Left ventricle myocardium inferior (tissue), 1 donor: ENCODE measurements around the gene SDE2. TPM values are rescaled to one million over a fixed set of nuclear protein-coding genes. Genes with fewer than 3 reads are reported as not detected.

ENCODE experiments used
- DNase-seq: peaks from one replicate; pipeline ENCODE4 v3.0.0-alpha.2; 2020
- H3K27ac ChIP-seq: fragments of 200-600 bp; replicated peaks from 2 replicates; pipeline ENCODE4 v1.8.0; 2021
- H3K27me3 ChIP-seq: fragments of 200-600 bp; 2 replicates; pipeline ENCODE4 v1.8.0; 2021; ENCODE audit warnings: low read depth
- H3K36me3 ChIP-seq: fragments of 200-600 bp; 2 replicates; pipeline ENCODE4 v1.8.0; 2021
- H3K4me1 ChIP-seq: fragments of 200-600 bp; 2 replicates; pipeline ENCODE4 v1.8.0; 2021
- H3K4me3 ChIP-seq: fragments of 200-600 bp; 2 replicates; pipeline ENCODE4 v1.8.0; 2021; ENCODE audit warnings: mild to moderate bottlenecking, moderate library complexity
- H3K9me3 ChIP-seq: fragments of 200-600 bp; replicated peaks from 2 replicates; pipeline ENCODE4 v1.8.0; 2021
- CTCF ChIP-seq: fragments of 200-600 bp; IDR thresholded peaks from 2 replicates; pipeline ENCODE4 v1.8.0; 2021; ENCODE audit warnings: antibody characterized with exemption, mild to moderate bottlenecking, borderline replicate concordance
- intact Hi-C: fragments of 100-400 bp; cut with micrococcal nuclease; formaldehyde crosslinking; loops from one replicate; pipeline ENCODE4 v1.11.0; 2022
- total RNA-seq: library from RNA; stranded (reverse); fragmentation: NEBNext Ultra II Directional; extraction: Animal tissue kit (Norgen Biotek cat#: 25700); gene quantifications from one replicate; pipeline ENCODE4 v1.2.1, GENCODE V29; 2021
- donor health status: DM: no; HTN: yes; CAD: no; lungs with severe emphysema.

Gene SDE2
- total RNA-seq, 1 donor from 2014 or later = 11.3 TPM

DNA sequence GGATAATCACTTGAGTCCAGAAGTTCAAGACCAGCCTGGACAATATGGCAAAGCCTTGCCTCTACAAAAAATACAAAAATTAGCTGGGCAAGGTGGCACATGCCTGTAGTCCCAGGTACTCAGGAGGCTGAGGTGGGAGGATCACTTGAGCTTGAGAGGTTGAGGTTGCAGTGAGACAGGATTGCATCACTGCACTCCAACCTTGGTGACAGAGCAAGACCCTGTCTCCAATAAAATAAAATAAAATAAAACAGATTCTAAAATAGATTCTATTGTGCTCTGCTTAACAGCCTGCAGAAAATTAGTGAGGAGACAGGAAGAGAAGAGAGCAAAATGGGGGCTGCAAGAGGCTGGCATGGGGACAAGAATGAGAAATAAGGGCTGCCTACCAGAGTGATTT is 7.5 kb upstream of the SDE2 start:
- Histone ChIP-seq H3K36me3 (no peaks in the 10 kb centered on the region), H3K9me3 (no peaks in the 10 kb centered on the region), H3K4me1 (peaks cover 18% of the 10 kb centered on the region), H3K27me3 (no peaks in the 10 kb centered on the region), H3K27ac (no peak overlapping the region), H3K4me3 (no peak overlapping the region)
- TF ChIP-seq CTCF = no peak
- DNase-seq = no peak
- intact Hi-C loops = no loop called here

- no peaks in the 10 kb centered on the region for H3K9me3 ChIP-seq
- no peak for DNase-seq
- no peaks in the 10 kb centered on the region for H3K27me3 ChIP-seq
- no peak overlapping the region for H3K27ac ChIP-seq
- TF ChIP-seq CTCF = no peak
- intact Hi-C loops = no loop called here
- no peak overlapping the region for H3K4me3 ChIP-seq
- H3K4me1 ChIP-seq = peaks cover 40% of the 10 kb centered on the region
- H3K36me3 ChIP-seq = no peaks in the 10 kb centered on the region
Observed at GRCh38 chr1:226004396-226004795, 5.3 kb upstream of the SDE2 start.

GRCh38 chr1:226003502-226004170 is 4.5 kb upstream of the SDE2 start:
- peak overlapping the region; percentile 99 for H3K27ac ChIP-seq
- no peak for DNase-seq
- no peak for TF ChIP-seq CTCF
- no peaks in the 10 kb centered on the region for H3K36me3 ChIP-seq
- intact Hi-C loops = loop anchor here (2.0 kb wide), 1 partner anchor 57 kb away; no protein-coding TSS in a partner anchor
- no peak overlapping the region for H3K4me3 ChIP-seq
- H3K9me3 ChIP-seq = no peaks in the 10 kb centered on the region
- no peaks in the 10 kb centered on the region for H3K27me3 ChIP-seq
- H3K4me1 ChIP-seq = peaks cover 45% of the 10 kb centered on the region

- no peaks in the 10 kb centered on the region for H3K27me3 ChIP-seq
- peak overlapping the region; percentile 30 for H3K4me3 ChIP-seq
- peak; percentile 56 for DNase-seq
- no peaks in the 10 kb centered on the region for H3K36me3 ChIP-seq
- peak overlapping the region; percentile 99 for H3K27ac ChIP-seq
- intact Hi-C loops = loop anchor here (2.0 kb wide), 1 partner anchor 58 kb away; no protein-coding TSS in a partner anchor
- H3K4me1 ChIP-seq = peaks cover 53% of the 10 kb centered on the region
- no peaks in the 10 kb centered on the region for H3K9me3 ChIP-seq
- TF ChIP-seq CTCF = no peak
Observed at GRCh38 chr1:226002667-226003501, 3.7 kb upstream of the SDE2 start.

DNA sequence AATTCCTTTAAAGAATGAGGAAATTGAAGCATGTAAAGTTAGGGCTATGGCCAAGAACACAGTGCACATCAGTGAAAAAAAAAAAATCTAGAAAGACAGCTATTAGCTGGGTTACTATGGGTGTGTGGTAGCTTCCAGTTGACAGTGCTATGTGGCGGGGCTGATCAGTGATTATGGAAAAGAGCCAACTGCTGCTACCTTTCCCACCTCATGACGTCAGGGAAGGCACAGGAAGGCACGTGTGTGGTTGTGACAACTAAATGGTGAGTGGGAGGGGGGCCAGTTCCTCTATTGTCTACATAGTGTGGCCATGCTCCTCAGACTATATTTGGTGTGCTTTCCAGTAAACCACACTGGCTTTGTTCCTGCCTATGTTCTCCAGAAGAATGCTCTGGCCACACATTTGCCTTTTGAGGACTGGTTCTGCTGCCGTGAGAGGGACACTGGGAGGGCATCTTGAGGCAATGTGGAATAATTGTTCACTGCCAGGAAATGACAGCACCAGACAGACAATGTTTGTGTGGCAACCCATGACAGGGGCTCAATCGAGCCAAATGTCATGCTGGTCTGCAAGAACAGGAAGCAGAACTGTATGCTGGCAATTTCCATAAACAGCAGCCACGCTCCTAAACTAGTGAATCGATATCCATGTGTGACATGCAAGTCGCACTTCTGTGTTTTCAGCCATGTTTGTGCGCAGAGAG is 3.0 kb upstream of the SDE2 start:
- Histone ChIP-seq H3K36me3 (no peaks in the 10 kb centered on the region), H3K27ac (peak overlapping the region; percentile 99), H3K27me3 (no peaks in the 10 kb centered on the region), H3K4me3 (peak overlapping the region; percentile 30), H3K4me1 (peaks cover 60% of the 10 kb centered on the region), H3K9me3 (no peaks in the 10 kb centered on the region)
- DNase-seq = peak; percentile 40
- intact Hi-C loops = loop anchor here (2.0 kb wide), 1 partner anchor 59 kb away; no protein-coding TSS in a partner anchor
- no peak for TF ChIP-seq CTCF
